Caco-2 (cell line): ENCODE data around the gene STPG3. TPM values are rescaled to one million over a fixed set of nuclear protein-coding genes. Genes with fewer than 3 reads are reported as not detected.

Experiments used
- BruUV-seq: library from RNA; stranded (reverse); fragments of 400-500 nt; replicated peaks from 2 replicates; lab custom pipeline; 2021; lab: Mats Ljungman, UMichigan
- CTCF ChIA-PET: fragments of 300-600 bp; sonication (Branson Sonifier 250); formaldehyde crosslinking; loops from one replicate; lab custom pipeline; 2022; ENCODE audit warnings: antibody characterized with exemption; lab: Charles Lee
- POLR2A ChIA-PET: fragments of 300-600 bp; sonication (Branson Sonifier 250); formaldehyde crosslinking; loops from one replicate; lab custom pipeline; 2022; ENCODE audit warnings: antibody characterized with exemption; lab: Charles Lee
- DNase-seq, 2 experiments: peaks; one replicate each; pipeline versions ENCODE4 v3.0.0 to v3.0.0-alpha.2; 2020 to 2022
- H3K27me3 ChIP-seq: replicated peaks from 2 replicates; pipeline ENCODE4 v1.6.0; 2011; ENCODE audit warnings: low read length; ENCODE audit not compliant: control insufficient read depth, insufficient read depth
- H3K36me3 ChIP-seq: 2 replicates; pipeline ENCODE4 v1.5.1; 2011; ENCODE audit warnings: low read length; ENCODE audit not compliant: control insufficient read depth, insufficient read depth
- H3K4me1 ChIP-seq: fragments of 250-450 bp; sonication (Bioruptor Pico); 2 replicates; pipeline ENCODE4 v1.5.1; 2020; ENCODE audit warnings: mild to moderate bottlenecking
- H3K4me3 ChIP-seq: 2 replicates; pipeline ENCODE4 v1.5.1; 2011; ENCODE audit warnings: low read depth, mild to moderate bottlenecking, control low read depth, low read length
- H3K9me3 ChIP-seq: fragments of 250-450 bp; sonication (Bioruptor Pico); 2 replicates; pipeline ENCODE4 v1.5.1; 2020; ENCODE audit warnings: mild to moderate bottlenecking, moderate library complexity
- H3K27ac Mint-ChIP-seq: one replicate; pipeline ENCODE4 v1.8.0; 2022; ENCODE audit warnings: mixed read lengths; ENCODE audit not compliant: unreplicated experiment
- H3K27me3 Mint-ChIP-seq: one replicate; pipeline ENCODE4 v1.8.0; 2022; ENCODE audit warnings: mixed read lengths; ENCODE audit not compliant: insufficient read depth, unreplicated experiment
- H3K36me3 Mint-ChIP-seq: one replicate; pipeline ENCODE4 v1.8.0; 2022; ENCODE audit warnings: mild to moderate bottlenecking, mixed read lengths; ENCODE audit not compliant: insufficient read depth, unreplicated experiment
- H3K4me1 Mint-ChIP-seq: one replicate; pipeline ENCODE4 v1.8.0; 2022; ENCODE audit warnings: low read depth, mixed read lengths; ENCODE audit not compliant: unreplicated experiment
- H3K4me3 Mint-ChIP-seq: one replicate; pipeline ENCODE4 v1.8.0; 2022; ENCODE audit warnings: mild to moderate bottlenecking, moderate library complexity, mixed read lengths; ENCODE audit not compliant: unreplicated experiment
- H3K9me3 Mint-ChIP-seq: one replicate; pipeline ENCODE4 v1.8.0; 2022; ENCODE audit warnings: mixed read lengths; ENCODE audit not compliant: unreplicated experiment
- intact Hi-C: fragments of 100-400 bp; cut with micrococcal nuclease; formaldehyde crosslinking; loops from one replicate; pipeline ENCODE4 v1.10.0; 2022; ENCODE audit not compliant: unreplicated experiment
- total RNA-seq: library from RNA; stranded (reverse); gene quantifications from 2 replicates; pipeline ENCODE4 v1.2.3, GENCODE V29; 2022
- TF ChIP-seq, protein P1 (sequence below), 2 experiments: fragments of 200-600 bp in 1 of 2; IDR thresholded peaks; 1 replicate in 1 of 2; 2 replicates in 1 of 2; pipeline versions ENCODE4 v1.5.1 to v1.8.0; 2011 to 2022; ENCODE audit warnings: antibody characterized with exemption in 1 of 2, control low read depth in 1 of 2, inconsistent platforms in 1 of 2, low read depth in 1 of 2, low read length in 1 of 2, mild to moderate bottlenecking in 1 of 2, moderate library complexity in 1 of 2; ENCODE audit not compliant: insufficient read depth in 1 of 2, severe bottlenecking in 1 of 2, unreplicated experiment in 1 of 2

The STPG3 gene
- total RNA-seq, 1 experiment from 2014 or later: not detected

- TF ChIP-seq, protein P1, sequence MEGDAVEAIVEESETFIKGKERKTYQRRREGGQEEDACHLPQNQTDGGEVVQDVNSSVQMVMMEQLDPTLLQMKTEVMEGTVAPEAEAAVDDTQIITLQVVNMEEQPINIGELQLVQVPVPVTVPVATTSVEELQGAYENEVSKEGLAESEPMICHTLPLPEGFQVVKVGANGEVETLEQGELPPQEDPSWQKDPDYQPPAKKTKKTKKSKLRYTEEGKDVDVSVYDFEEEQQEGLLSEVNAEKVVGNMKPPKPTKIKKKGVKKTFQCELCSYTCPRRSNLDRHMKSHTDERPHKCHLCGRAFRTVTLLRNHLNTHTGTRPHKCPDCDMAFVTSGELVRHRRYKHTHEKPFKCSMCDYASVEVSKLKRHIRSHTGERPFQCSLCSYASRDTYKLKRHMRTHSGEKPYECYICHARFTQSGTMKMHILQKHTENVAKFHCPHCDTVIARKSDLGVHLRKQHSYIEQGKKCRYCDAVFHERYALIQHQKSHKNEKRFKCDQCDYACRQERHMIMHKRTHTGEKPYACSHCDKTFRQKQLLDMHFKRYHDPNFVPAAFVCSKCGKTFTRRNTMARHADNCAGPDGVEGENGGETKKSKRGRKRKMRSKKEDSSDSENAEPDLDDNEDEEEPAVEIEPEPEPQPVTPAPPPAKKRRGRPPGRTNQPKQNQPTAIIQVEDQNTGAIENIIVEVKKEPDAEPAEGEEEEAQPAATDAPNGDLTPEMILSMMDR (IDR thresholded peaks at IDR 0.05; ENCODE audit: insufficient read depth in 1 of 2, low read depth in 1 of 2, low read length in 1 of 2, severe bottlenecking in 1 of 2, unreplicated experiment in 1 of 2): no peak
- H3K27me3 Mint-ChIP-seq: no peaks in the 10 kb centered on the region
- Histone ChIP-seq H3K4me3 (no peak overlapping the region), H3K4me1 (no peaks in the 10 kb centered on the region), H3K36me3 (peaks cover 1% of the 10 kb centered on the region), H3K27me3 (no peaks in the 10 kb centered on the region), H3K9me3 (no peaks in the 10 kb centered on the region)
- intact Hi-C loops: no loop called here
- H3K9me3 Mint-ChIP-seq: no peaks in the 10 kb centered on the region
- ChIA-PET POLR2A (interaction anchor here (0.5 kb wide), 1 partner anchor 12 kb away, joined by 4 read pairs; no protein-coding TSS in a partner anchor), CTCF (interaction anchor here (0.8 kb wide), 1 partner anchor 14 kb away, joined by 3 read pairs; no protein-coding TSS in a partner anchor)
- H3K4me3 Mint-ChIP-seq: no peak overlapping the region
- no TSS peak for BruUV-seq
- H3K36me3 Mint-ChIP-seq: peaks cover 64% of the 10 kb centered on the region
- no peaks in the 10 kb centered on the region for H3K4me1 Mint-ChIP-seq
- H3K27ac Mint-ChIP-seq: no peak overlapping the region
- DNase-seq: peak in 1 of 2 experiments; percentile 33
These were observed 21.4 kb downstream of the STPG3 start for GRCh38 chr9:137272241-137273094.

GRCh38 chr9:137273095-137273490 lies 22.0 kb downstream of the STPG3 start:
- DNase-seq: no peak

More at GRCh38 chr9:137273095-137273490, 22.0 kb downstream of the STPG3 start:
- Mint-ChIP-seq H3K27me3 (no peaks in the 10 kb centered on the region), H3K36me3 (peaks cover 57% of the 10 kb centered on the region), H3K4me3 (no peak overlapping the region), H3K4me1 (no peaks in the 10 kb centered on the region), H3K9me3 (no peaks in the 10 kb centered on the region), H3K27ac (no peak overlapping the region)
- Histone ChIP-seq H3K36me3 (peaks cover 1% of the 10 kb centered on the region), H3K4me3 (no peak overlapping the region), H3K9me3 (0 out of 2 replicates have a peak, but pooled peaks cover 6% of the 10 kb centered on the region), H3K4me1 (no peaks in the 10 kb centered on the region), H3K27me3 (no peaks in the 10 kb centered on the region)
- TF ChIP-seq, protein P1 (IDR thresholded peaks at IDR 0.05; ENCODE audit: insufficient read depth in 1 of 2, low read depth in 1 of 2, low read length in 1 of 2, severe bottlenecking in 1 of 2, unreplicated experiment in 1 of 2): no peak
- BruUV-seq: TSS peak; percentile 25
- ChIA-PET POLR2A (interaction anchor here (0.5 kb wide), 1 partner anchor 11 kb away, joined by 4 read pairs; no protein-coding TSS in a partner anchor), CTCF (interaction anchor here (0.8 kb wide), 1 partner anchor 14 kb away, joined by 3 read pairs; no protein-coding TSS in a partner anchor)
- intact Hi-C loops: no loop called here
